ENCODE data around the gene RAI14.
"Not testable (repeated sequence)": the region's sequence is repeated elsewhere in the genome, so short reads cannot be mapped to it uniquely, and the experiment has no call there.

RAI14 gene

DNA sequence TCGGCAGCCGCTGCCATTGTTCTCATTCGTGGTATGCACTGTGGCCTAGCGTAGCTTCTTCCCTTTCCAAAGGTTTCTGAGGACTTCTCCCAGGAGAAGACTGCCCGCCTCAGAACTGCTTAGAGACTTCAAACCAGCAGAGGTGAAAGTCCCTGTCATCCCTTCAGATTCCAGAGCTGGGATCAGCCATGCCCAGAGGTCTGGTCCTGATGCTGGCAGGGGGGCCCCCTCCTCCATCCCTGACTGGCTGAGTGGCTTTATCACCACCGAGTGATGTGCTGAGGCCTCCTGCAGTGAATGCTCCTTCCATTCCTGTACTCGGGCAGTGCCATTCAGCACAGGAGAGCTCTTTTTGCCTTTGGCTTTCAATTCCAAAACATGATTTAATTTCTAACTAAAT, 174.7 kb downstream of the RAI14 start:
- not testable (repeated sequence) for DNase-seq

DNA sequence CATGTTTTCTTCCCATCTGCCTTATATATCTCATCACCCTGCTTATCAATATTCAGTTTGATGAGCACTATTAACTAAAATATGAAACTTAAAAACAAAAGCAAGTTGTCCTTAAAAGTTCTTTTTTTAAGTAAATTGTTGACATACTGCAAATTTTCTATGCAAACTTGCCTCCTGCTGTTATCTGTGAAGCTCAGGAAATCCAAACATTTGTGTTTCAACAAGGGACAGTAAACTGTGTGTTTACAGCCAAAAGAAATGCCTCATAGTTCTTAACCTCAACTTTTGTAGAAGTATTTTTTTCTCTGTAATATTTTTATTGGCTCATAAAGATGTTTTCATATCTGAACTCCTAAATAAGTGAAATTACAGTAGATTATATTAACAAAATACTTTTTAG, 175.2 kb downstream of the RAI14 start:
- no peak for DNase-seq

DNA sequence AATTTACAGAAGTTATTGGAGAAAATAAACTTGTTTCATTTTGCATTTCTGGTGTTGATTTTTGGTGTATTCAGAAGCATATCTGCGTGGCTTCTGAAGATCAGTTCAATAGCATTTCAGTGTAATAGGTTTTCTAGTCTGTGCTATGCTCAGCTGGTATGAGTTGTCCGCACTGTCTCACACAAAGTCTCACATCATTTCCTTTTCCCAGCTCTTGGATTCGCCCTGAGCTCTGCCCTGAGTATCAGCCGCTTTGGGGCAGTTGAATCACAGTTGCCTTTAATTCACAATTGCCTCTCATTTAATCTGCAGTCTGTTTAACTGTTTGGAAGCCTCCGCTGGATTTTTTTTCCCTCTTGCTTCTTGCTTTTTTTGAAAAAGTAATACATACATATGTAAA, 176.4 kb downstream of the RAI14 start:
- no peak for DNase-seq

- no peak for DNase-seq
Measured at GRCh38 chr5:34833090-34833489, 177.0 kb downstream of the RAI14 start.

- DNase-seq = no peak
Measured at GRCh38 chr5:34833976-34834793, 178.1 kb downstream of the RAI14 start.

GRCh38 chr5:34834794-34835089, 178.6 kb downstream of the RAI14 start:
- DNase-seq = no peak

DNA sequence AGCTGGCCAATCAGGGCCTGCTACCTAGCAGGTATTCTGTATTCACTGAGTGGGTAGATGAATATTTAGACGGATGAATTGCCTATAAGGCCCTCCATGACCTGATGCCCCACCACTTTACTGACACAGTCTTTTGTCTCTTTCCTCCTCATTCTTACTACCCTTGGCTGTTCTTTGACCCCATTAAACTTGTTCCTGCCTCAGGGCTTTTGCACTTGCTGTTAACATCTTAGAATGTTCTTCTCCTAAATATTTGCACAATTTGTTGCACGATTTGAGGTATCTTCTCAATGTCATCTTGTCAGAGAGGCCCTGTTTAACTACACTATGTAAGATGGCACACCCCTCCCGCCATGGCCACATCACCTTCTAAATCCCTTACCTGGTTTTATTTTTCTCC, 179.5 kb downstream of the RAI14 start:
- DNase-seq = no peak

DNA sequence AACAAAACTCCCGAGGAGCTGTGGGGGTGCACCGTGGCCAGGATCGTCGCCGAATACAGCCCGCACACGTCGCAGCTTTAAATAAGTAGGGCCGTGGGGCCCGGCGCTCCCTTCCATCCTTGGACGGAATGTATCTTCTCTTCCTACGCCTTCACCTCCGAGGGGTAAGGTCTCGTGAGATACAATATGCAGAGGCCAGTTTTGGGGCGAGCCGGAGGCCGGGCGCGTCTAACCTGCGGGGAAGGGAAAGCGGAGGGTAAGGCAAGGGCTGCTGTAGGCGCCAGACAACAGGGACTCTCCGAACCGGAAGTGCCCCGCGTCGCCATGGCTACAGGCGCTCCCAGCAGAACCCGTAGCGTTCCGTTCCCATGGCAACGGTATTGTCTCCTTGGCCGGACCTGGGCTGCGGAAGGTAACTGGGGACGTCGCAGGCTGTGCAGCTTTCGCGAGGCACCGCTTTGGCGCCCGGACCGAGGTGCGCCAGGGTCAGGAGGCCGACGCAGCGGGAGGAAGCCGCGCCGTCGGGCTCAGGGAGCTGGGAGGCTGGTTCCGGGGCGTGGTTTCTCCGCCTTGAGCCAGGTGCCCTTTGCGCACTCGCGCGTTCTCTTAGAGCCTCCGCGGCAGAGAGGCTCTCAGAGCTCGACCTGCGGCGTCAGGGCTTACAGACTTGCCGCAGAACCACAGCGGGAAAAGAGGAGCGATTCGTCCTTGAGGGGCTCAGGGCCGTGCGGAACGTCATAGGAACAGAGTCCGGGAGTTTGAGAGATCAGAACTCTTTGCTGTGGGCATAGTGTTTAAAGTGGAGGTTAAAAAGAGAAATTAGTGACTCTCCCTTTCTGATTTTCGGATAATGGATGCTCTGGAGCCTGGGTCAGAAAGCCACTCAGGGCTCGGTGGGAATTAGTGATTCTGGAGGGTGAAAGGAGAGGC, 182.9 kb downstream of the RAI14 start, which contains the start of gene TTC23L:
Gene TTC23L, plus strand, starts transcription at position 380 of the 930 bp plus-strand sequence. CDS start 1,508 bp downstream, outside the sequence.
- peak; percentile 87 to 90 for DNase-seq

DNA sequence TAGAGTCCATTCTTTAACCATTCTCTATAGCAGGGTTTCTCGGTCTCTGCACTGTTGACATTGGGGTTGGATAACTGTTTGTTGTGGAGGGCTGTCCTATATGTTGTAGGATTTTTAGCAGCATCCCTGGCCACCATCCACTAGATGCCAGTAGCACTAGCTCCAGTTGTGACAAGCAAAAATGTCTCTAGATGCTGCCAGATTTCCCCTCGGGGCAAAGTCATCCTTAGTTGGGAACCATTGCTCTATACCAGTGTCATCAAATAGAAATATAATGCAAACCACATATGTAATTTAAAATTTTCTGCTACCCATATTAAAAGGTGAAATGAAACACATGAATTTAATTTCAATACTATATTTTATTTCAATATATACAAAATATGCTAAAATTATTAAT, 185.7 kb downstream of the RAI14 start:
- no peak for DNase-seq

GRCh38 chr5:34842554-34842953, 186.4 kb downstream of the RAI14 start:
- no peak for DNase-seq

DNA sequence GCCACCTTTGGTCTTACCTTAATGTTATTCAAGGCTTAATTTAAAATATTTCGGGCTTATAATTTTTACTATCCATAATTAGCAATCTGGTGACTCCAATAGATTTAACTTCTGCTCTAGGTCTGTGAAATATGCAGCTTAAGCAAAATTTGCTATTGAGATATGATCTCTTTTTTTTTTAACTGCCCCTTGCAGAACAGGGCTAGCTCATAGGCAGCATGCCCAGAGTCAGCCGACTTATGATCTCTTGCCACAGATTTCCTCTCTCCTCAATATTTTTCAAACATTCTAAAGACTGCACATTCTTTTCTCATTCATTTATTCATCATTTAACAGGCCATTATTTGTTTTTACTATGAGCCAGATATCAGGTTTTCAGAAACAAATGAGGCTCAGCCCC, 187.4 kb downstream of the RAI14 start:
- no peak for DNase-seq

GRCh38 chr5:34844106-34844505, 188.0 kb downstream of the RAI14 start:
- no peak for DNase-seq

- no peak for DNase-seq
Measured at GRCh38 chr5:34844999-34845398, 188.9 kb downstream of the RAI14 start.

- DNase-seq = no peak
Measured at GRCh38 chr5:34847056-34847455, 190.9 kb downstream of the RAI14 start.

DNA sequence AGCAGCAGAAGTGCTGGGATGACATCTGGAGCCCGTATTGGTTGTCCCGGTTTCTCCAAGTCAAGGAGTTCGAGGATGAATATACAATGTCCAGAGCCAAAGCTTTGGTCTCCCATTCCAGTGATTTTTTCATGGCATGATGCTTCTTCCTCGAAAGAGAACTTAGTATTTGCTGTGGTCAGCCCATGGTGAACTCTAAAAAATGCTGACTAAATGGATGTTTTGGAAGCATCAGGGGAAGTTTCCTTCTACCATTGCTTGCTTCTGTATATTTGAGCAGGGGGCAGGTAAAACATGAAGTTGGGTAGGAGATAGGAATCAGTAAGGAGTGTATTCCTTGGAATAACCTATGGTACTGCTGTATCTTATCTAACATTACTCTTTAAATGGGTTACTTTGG, 191.4 kb downstream of the RAI14 start:
- DNase-seq = no peak

- no peak for DNase-seq
Measured at GRCh38 chr5:34848230-34848629, 192.1 kb downstream of the RAI14 start.

DNA sequence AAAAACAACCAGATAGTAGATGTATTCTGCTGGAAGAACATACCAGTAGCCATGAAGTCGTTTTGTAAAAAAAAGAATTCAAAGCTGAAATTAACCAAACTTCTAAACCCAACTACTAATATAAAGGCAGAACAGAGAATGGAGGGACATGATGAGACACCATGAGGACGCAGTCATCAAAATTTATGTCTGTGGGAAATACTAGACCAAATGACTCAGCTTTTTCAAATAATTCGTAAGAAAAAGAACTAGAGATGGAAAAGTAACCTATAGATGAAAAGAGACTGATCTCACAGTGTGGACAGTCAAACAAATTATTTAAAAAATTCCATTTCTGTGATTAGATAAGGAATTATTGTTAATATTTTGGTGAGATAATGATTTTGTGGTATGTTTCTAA, 193.1 kb downstream of the RAI14 start:
- no peak for DNase-seq

GRCh38 chr5:34854459-34855174, 198.5 kb downstream of the RAI14 start:
- no peak for DNase-seq

DNA sequence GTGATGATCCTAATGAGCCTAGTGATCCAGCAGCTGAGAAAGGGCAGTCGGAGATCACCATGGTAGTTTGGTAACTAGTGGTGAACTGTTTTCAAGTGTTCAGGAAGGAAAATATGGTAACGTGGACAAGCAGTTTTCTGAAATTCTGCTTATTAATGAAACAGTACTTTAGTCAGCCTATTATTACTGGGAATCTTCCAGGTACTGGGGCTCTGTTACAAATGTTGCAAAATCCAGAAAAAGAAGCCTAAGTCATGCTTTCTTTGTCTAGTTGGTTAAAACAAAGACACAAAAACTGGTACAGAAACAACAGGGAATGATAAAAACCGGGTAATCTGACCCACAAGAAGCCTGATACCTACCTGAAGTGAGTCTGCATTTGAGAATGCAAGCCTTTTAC, 201.0 kb downstream of the RAI14 start:
- no peak for DNase-seq

- no peak for DNase-seq
Measured at GRCh38 chr5:34857894-34858293, 201.8 kb downstream of the RAI14 start.

DNA sequence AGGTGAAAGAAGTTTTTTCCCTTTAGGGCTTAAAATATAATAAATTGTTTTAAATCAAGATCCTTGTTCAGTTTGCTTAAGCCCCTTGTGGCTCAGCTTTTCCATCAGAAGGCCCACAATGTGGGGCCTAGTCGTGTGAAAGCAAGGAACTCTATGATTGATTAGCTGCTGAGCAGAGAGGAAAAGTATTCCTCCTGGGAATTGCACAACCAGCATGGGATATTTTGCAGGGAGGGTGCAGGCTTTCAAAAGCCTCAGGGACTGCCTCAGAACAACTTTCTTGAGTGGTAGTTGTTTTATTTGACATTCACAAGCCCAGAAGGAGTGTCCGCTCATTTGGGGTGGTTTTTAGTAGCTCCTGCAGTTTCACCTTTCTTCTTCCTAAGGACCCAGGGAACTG, 202.7 kb downstream of the RAI14 start:
- DNase-seq = no peak

- no peak for DNase-seq
Measured at GRCh38 chr5:34859253-34859652, 203.1 kb downstream of the RAI14 start.

GRCh38 chr5:34863946-34864345, 207.8 kb downstream of the RAI14 start:
- DNase-seq = no peak

All from activated CD4-positive, alpha-beta T cell treated with anti-CD3 and anti-CD28 coated beads for 4 hours (primary cell).